Measurements from ENCODE around the gene ERF.
A peak's percentile ranks its signal among the peaks of the same experiment; 100 is the strongest.

ERF gene

GRCh38 chr19:42230571-42230970 lies 24.4 kb downstream of the ERF start:
- no peak overlapping the region for H3K9ac ChIP-seq (ENCODE audit: low read length)
- no peaks in the 10 kb centered on the region for H3K4me1 ChIP-seq (ENCODE audit: control insufficient read depth, insufficient read depth, low read length)
- H3K27me3 ChIP-seq (ENCODE audit: control insufficient read depth, insufficient read depth, low read length) = no peaks in the 10 kb centered on the region
- peaks cover 92% of the 10 kb centered on the region for H3K36me3 ChIP-seq (ENCODE audit: control insufficient read depth, insufficient read depth, low read length)
- H3K27ac ChIP-seq (ENCODE audit: low read depth, low read length) = no peak overlapping the region
- H3K4me3 ChIP-seq (ENCODE audit: low read depth, low read length) = no peak overlapping the region
- H3K9me3 ChIP-seq (ENCODE audit: control insufficient read depth, insufficient read depth, low read depth, low read length) = no peaks in the 10 kb centered on the region

- Histone ChIP-seq H3K36me3 (ENCODE audit: control insufficient read depth, insufficient read depth, low read length) (peaks cover 92% of the 10 kb centered on the region), H3K4me1 (ENCODE audit: control insufficient read depth, insufficient read depth, low read length) (no peaks in the 10 kb centered on the region), H3K4me3 (ENCODE audit: low read depth, low read length) (no peak overlapping the region), H3K9ac (ENCODE audit: low read length) (no peak overlapping the region), H3K27me3 (ENCODE audit: control insufficient read depth, insufficient read depth, low read length) (no peaks in the 10 kb centered on the region), H3K27ac (ENCODE audit: low read depth, low read length) (no peak overlapping the region), H3K9me3 (ENCODE audit: control insufficient read depth, insufficient read depth, low read depth, low read length) (no peaks in the 10 kb centered on the region)
Observed at GRCh38 chr19:42229855-42230351, 25.0 kb downstream of the ERF start.

GRCh38 chr19:42229301-42229854 lies 25.6 kb downstream of the ERF start:
- Histone ChIP-seq H3K27ac (ENCODE audit: low read depth, low read length) (no peak overlapping the region), H3K36me3 (ENCODE audit: control insufficient read depth, insufficient read depth, low read length) (peaks cover 92% of the 10 kb centered on the region), H3K27me3 (ENCODE audit: control insufficient read depth, insufficient read depth, low read length) (no peaks in the 10 kb centered on the region), H3K9me3 (ENCODE audit: control insufficient read depth, insufficient read depth, low read depth, low read length) (no peaks in the 10 kb centered on the region), H3K9ac (ENCODE audit: low read length) (no peak overlapping the region), H3K4me1 (ENCODE audit: control insufficient read depth, insufficient read depth, low read length) (no peaks in the 10 kb centered on the region), H3K4me3 (ENCODE audit: low read depth, low read length) (no peak overlapping the region)

GRCh38 chr19:42228641-42229040 lies 26.3 kb downstream of the ERF start:
- Histone ChIP-seq H3K9ac (ENCODE audit: low read length) (no peak overlapping the region), H3K4me3 (ENCODE audit: low read depth, low read length) (no peak overlapping the region), H3K9me3 (ENCODE audit: control insufficient read depth, insufficient read depth, low read depth, low read length) (no peaks in the 10 kb centered on the region), H3K36me3 (ENCODE audit: control insufficient read depth, insufficient read depth, low read length) (peaks cover 89% of the 10 kb centered on the region), H3K27me3 (ENCODE audit: control insufficient read depth, insufficient read depth, low read length) (no peaks in the 10 kb centered on the region), H3K4me1 (ENCODE audit: control insufficient read depth, insufficient read depth, low read length) (no peaks in the 10 kb centered on the region), H3K27ac (ENCODE audit: low read depth, low read length) (no peak overlapping the region)

- Histone ChIP-seq H3K36me3 (ENCODE audit: control insufficient read depth, insufficient read depth, low read length) (peaks cover 80% of the 10 kb centered on the region), H3K4me3 (ENCODE audit: low read depth, low read length) (no peak overlapping the region), H3K27ac (ENCODE audit: low read depth, low read length) (no peak overlapping the region), H3K4me1 (ENCODE audit: control insufficient read depth, insufficient read depth, low read length) (no peaks in the 10 kb centered on the region), H3K27me3 (ENCODE audit: control insufficient read depth, insufficient read depth, low read length) (no peaks in the 10 kb centered on the region), H3K9me3 (ENCODE audit: control insufficient read depth, insufficient read depth, low read depth, low read length) (no peaks in the 10 kb centered on the region), H3K9ac (ENCODE audit: low read length) (no peak overlapping the region)
Observed at GRCh38 chr19:42226886-42227285, 28.0 kb downstream of the ERF start.

- H3K27ac ChIP-seq (ENCODE audit: low read depth, low read length) = no peak overlapping the region
- H3K27me3 ChIP-seq (ENCODE audit: control insufficient read depth, insufficient read depth, low read length) = no peaks in the 10 kb centered on the region
- H3K36me3 ChIP-seq (ENCODE audit: control insufficient read depth, insufficient read depth, low read length) = peaks cover 69% of the 10 kb centered on the region
- H3K4me3 ChIP-seq (ENCODE audit: low read depth, low read length) = no peak overlapping the region
- H3K9me3 ChIP-seq (ENCODE audit: control insufficient read depth, insufficient read depth, low read depth, low read length) = no peaks in the 10 kb centered on the region
- H3K9ac ChIP-seq (ENCODE audit: low read length) = no peak overlapping the region
- H3K4me1 ChIP-seq (ENCODE audit: control insufficient read depth, insufficient read depth, low read length) = 0 out of 2 replicates have a peak, but pooled peaks cover 3% of the 10 kb centered on the region
Observed at GRCh38 chr19:42225718-42226292, 29.1 kb downstream of the ERF start.

GRCh38 chr19:42224940-42225717 lies 29.8 kb downstream of the ERF start:
- H3K9me3 ChIP-seq (ENCODE audit: control insufficient read depth, insufficient read depth, low read depth, low read length) = no peaks in the 10 kb centered on the region
- no peak overlapping the region for H3K4me3 ChIP-seq (ENCODE audit: low read depth, low read length)
- H3K27ac ChIP-seq (ENCODE audit: low read depth, low read length) = no peak overlapping the region
- H3K36me3 ChIP-seq (ENCODE audit: control insufficient read depth, insufficient read depth, low read length) = peaks cover 65% of the 10 kb centered on the region
- H3K4me1 ChIP-seq (ENCODE audit: control insufficient read depth, insufficient read depth, low read length) = 0 out of 2 replicates have a peak, but pooled peaks cover 4% of the 10 kb centered on the region
- H3K9ac ChIP-seq (ENCODE audit: low read length) = no peak overlapping the region
- no peaks in the 10 kb centered on the region for H3K27me3 ChIP-seq (ENCODE audit: control insufficient read depth, insufficient read depth, low read length)

GRCh38 chr19:42220751-42221097 lies 34.2 kb downstream of the ERF start:
- Histone ChIP-seq H3K36me3 (ENCODE audit: control insufficient read depth, insufficient read depth, low read length) (peaks cover 26% of the 10 kb centered on the region), H3K4me3 (ENCODE audit: low read depth, low read length) (peak overlapping the region; percentile 94), H3K27ac (ENCODE audit: low read depth, low read length) (peak overlapping the region; percentile 57; the same call in 1 of the 2 replicates), H3K9me3 (ENCODE audit: control insufficient read depth, insufficient read depth, low read depth, low read length) (no peaks in the 10 kb centered on the region), H3K9ac (ENCODE audit: low read length) (peak overlapping the region; percentile 88), H3K4me1 (ENCODE audit: control insufficient read depth, insufficient read depth, low read length) (peaks cover 25% of the 10 kb centered on the region), H3K27me3 (ENCODE audit: control insufficient read depth, insufficient read depth, low read length) (no peaks in the 10 kb centered on the region)

GRCh38 chr19:42219812-42220750 lies 34.8 kb downstream of the ERF start, which contains the start of gene ZNF526:
ZNF526 (plus strand) TSS chr19:42220312; CDS start chr19:42224404, 4,092 bp downstream.
- Histone ChIP-seq H3K4me3 (ENCODE audit: low read depth, low read length) (peak within 1 kb of the TSS; percentile 94), H3K27ac (ENCODE audit: low read depth, low read length) (peak within 1 kb of the TSS; percentile 57; the same call in 1 of the 2 replicates), H3K9me3 (ENCODE audit: control insufficient read depth, insufficient read depth, low read depth, low read length) (no peaks in the 10 kb centered on the region), H3K4me1 (ENCODE audit: control insufficient read depth, insufficient read depth, low read length) (peaks cover 25% of the 10 kb centered on the region), H3K27me3 (ENCODE audit: control insufficient read depth, insufficient read depth, low read length) (no peaks in the 10 kb centered on the region), H3K9ac (ENCODE audit: low read length) (peak within 1 kb of the TSS; percentile 88), H3K36me3 (ENCODE audit: control insufficient read depth, insufficient read depth, low read length) (peaks cover 23% of the 10 kb centered on the region)

- Histone ChIP-seq H3K36me3 (ENCODE audit: control insufficient read depth, insufficient read depth, low read length) (peaks cover 32% of the 10 kb centered on the region), H3K4me3 (ENCODE audit: low read depth, low read length) (peak within 1 kb of the TSS; percentile 75), H3K27me3 (ENCODE audit: control insufficient read depth, insufficient read depth, low read length) (no peaks in the 10 kb centered on the region), H3K4me1 (ENCODE audit: control insufficient read depth, insufficient read depth, low read length) (peaks cover 25% of the 10 kb centered on the region), H3K27ac (ENCODE audit: low read depth, low read length) (peak within 1 kb of the TSS; percentile 91), H3K9ac (ENCODE audit: low read length) (peak within 1 kb of the TSS; percentile 86), H3K9me3 (ENCODE audit: control insufficient read depth, insufficient read depth, low read depth, low read length) (no peaks in the 10 kb centered on the region)
Observed at GRCh38 chr19:42217520-42218437, 37.1 kb downstream of the ERF start, which contains the start of gene DEDD2. DEDD2 (minus strand) TSS chr19:42217677; CDS start chr19:42217007, 670 bp downstream.
